Measurements from ENCODE around the gene SMCO1.
"Not testable (repeated sequence)": the region's sequence is repeated elsewhere in the genome, so short reads cannot be mapped to it uniquely, and the experiment has no call there.

The SMCO1 gene, protein sequence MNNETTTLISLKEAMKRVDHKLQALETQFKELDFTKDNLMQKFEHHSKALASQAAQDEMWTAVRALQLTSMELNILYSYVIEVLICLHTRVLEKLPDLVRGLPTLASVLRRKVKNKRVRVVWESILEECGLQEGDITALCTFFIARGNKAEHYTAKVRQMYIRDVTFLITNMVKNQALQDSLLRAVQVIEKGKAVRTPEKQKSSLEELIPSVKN

DNA sequence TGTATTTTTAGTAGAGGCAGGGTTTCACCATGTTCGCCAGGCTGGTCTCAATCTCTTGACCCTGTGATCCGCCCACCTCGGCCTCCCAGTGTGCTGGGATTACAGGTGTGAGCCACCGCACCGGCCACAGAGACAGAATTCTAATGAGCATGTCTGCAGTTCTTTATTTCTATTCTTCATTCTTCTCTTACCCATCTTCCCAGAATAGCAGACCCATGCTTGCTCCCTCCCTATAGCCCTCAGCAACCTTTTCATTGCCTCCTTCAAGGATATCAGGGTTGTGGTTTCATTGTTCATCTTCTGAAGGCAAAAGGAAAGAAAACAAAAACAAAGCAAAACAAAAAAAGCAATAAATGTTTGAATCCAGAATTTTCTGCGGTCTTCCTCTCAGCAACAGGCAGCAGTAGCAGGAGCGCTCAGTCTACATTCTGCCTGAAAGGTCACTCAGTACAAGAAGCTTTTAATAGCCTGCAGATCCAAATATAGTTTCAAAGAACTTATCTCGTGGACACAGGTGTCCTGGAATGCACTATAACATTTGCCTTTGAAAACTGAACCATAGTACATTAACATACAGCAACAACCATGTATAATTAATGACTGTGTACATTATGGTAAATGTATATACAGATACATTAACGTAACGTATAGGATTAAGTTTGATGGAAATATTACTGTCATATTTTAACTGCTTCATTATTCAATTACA, at the start of gene SMCO1:
Gene SMCO1 (minus strand): TSS at position 434 of the 709 bp plus-strand sequence. CDS start 137 bp downstream, at position 297.
- DNase-seq = no peak

- peak; percentile 60 for DNase-seq
Measured at GRCh38 chr3:196563721-196564225, 48.6 kb upstream of the SMCO1 start.

GRCh38 chr3:196559826-196560225, 44.7 kb upstream of the SMCO1 start:
- DNase-seq = no peak

- DNase-seq = no peak
Measured at GRCh38 chr3:196558476-196558875, 43.3 kb upstream of the SMCO1 start.

GRCh38 chr3:196557236-196557635, 42.1 kb upstream of the SMCO1 start:
- no peak for DNase-seq

- DNase-seq = no peak
Measured at GRCh38 chr3:196555295-196555694, 40.1 kb upstream of the SMCO1 start.

- no peak for DNase-seq
Measured at GRCh38 chr3:196554205-196554604, 39.1 kb upstream of the SMCO1 start.

- DNase-seq = no peak
Measured at GRCh38 chr3:196553551-196553950, 38.4 kb upstream of the SMCO1 start.

- no peak for DNase-seq
Measured at GRCh38 chr3:196552253-196552652, 37.1 kb upstream of the SMCO1 start.

DNA sequence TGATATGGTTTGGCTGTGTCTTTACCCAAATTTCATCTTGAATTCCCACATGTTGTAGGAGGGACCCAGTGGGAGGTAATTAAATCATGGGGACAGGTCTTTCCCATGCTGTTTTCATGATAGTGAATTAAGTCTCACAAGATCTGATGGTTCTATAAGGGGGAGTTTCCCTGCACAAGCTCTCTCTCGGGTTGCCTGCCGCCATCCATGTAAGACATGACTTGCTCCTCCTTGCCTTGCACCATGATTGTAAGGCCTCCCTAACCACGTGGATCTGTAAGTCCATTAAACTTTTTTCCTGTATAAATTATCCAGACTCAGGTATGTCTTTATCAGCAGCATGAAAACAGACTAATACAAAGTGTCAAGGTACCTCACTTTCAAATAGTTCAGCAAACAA, 35.0 kb upstream of the SMCO1 start:
- not testable (repeated sequence) for DNase-seq

DNA sequence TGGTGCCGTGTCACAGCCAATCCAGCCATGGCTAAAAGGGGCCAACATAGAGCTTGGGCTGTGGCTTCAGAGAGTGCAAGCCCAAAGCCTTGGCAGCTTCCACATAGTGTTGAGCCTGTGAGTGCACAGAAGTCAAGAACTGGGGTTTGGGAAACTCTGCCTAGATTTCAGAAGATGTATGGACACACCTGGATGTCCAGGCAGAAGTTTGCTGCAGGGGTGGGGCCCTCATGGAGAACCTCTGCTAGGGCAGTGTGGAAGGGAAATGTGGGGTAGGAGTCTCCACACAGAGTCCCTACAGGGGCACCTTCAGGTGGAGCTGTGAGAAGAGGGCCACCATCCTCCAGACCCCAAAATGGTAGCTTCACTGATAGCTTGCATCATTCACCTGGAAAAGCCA, 34.2 kb upstream of the SMCO1 start:
- not testable (repeated sequence) for DNase-seq

DNA sequence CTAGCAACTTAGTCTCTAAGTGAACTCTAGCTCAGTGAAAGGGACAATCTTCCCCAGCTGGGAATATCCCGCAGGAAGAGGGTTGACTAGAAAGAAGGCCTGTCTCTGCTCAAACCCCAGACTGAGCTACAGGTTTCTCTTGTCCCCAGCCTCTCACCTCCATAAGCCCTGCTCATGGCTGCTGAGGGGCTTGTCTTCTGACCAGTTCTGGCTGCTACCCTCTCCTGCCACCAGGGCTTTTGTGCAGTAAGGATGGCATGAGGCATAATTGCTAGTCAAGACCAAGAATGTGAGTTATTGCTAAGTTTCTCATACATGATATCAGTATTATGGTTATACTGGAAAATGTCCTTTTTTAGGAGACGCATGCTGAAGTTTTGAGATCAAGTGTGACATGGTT, 31.9 kb upstream of the SMCO1 start:
- no peak for DNase-seq

- DNase-seq = no peak
Measured at GRCh38 chr3:196546537-196546936, 31.4 kb upstream of the SMCO1 start.

DNA sequence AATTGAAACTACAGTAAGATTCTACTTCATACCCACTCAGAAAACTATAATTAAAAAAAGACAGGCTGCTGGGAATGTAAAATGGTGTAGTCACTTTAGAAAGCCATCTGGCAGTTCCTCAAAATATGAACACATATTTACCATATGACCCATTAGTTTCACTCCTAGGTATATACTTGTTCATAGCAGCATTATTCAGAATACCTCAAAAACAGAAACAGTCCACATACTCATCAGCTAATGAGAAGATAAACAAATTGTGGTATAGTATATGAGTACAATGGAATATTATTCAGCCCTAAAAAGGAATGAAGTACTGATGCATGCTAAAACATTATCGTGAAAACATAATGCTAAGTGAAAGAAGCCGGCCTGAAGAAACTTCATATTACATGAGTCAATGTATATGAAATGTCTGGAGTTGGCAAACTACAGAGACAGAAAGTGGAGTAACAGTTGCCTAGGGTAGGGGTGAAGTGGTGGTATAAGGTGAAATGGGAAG, 29.4 kb upstream of the SMCO1 start:
- no peak for DNase-seq

DNA sequence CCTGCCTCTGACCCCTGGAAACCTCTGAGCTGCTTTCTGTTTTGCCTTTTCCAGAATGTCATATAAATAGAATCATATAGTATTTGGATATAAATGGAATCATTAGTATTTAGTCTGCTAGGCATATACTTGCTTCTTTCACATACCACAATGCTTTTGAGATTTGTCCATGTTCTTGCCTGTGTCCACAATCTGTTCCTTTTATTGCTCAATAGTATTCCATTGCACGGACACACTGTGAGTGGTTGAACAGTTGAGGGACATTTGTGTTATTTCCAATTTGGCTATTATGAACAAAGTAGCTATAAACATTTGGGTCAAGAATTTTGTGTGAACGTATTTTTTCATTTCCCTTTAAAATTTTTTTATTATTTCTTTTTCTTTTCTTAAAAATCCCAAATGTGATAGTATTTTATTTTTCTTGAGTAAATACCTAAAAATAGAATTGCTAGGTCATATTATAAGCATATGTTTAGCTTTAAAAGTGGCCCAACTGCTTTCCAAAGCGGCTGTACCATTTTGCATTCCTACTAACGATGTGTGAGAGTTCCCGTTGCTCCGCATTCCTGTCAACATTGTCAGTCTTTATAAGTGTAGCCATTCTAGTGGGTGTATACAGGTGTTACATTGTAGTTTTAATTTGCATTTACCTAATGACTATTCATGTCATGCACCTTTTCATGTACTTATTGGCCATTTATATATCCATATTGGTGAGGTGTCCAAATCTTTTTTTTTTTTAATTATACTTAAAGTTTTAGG, 26.7 kb upstream of the SMCO1 start:
- DNase-seq = no peak

DNA sequence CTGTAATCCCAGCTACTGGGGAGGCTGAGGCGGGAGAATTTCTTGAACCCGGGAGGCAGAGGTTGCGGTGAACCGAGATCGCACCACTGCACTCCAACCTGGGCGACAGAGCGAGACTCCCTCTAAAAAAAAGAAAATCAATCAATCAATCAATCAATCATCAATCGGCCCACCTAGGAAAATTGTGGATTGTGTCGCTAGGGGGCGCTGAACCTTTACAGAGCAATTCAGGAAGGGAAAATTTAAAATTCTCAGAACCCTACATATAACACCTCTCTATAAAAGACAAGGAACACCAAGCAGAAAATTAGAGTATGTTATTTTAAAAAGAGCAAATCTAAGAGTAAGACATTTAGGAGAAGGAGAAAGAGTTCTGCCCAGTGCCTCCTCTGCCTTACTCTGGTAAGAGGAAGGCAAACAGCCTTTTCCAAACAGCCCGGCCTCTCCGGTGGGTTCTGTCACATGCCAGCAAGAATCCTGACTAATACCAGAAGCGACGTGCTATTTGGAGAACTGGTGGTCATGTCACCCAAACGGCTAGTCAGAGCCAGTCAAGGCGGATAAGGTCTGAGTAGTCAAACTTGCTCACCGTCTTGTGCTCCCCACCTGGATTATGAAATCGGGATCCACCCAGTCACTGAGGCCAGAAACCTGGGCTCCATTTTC, 22.3 kb upstream of the SMCO1 start:
- DNase-seq = peak; percentile 64

GRCh38 chr3:196533260-196533681, 18.1 kb upstream of the SMCO1 start:
- no peak for DNase-seq

DNA sequence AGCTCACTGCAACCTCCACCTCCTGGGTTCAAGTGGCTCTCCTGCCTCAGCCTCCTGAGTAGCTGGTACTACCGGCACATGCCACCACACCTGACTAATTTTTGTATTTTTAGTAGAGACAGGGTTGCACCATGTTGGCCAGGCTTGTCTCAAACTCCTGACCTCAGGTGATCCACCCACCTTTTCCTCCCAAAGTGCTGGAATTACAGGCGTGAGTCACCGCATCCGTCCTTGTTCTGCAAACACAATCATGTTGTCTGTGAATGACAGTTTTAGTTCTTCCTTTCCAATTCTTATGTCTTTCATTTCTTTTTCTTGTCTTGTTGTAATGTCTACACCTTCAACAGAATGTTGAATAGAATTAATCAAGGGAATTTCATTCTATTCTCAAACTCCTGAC, 16.3 kb upstream of the SMCO1 start:
- no peak for DNase-seq

- DNase-seq = peak; percentile 73
Measured at GRCh38 chr3:196528639-196529233, 13.6 kb upstream of the SMCO1 start.

- DNase-seq = no peak
Measured at GRCh38 chr3:196525141-196525540, 10.0 kb upstream of the SMCO1 start.

GRCh38 chr3:196524527-196524926, 9.4 kb upstream of the SMCO1 start:
- DNase-seq = no peak

- no peak for DNase-seq
Measured at GRCh38 chr3:196523841-196524240, 8.7 kb upstream of the SMCO1 start.

All from CD4-positive, alpha-beta T cell treated with Interleukin-21 for 1 hour (primary cell).